Fibroblast of villous mesenchyme (primary cell): Measurements from ENCODE around the gene USP28. TPM values are rescaled to one million over a fixed set of nuclear protein-coding genes. Genes with fewer than 3 reads are reported as not detected.

ENCODE experiments used
- DNase-seq: peaks from one replicate; pipeline ENCODE4 v3.0.0-alpha.2; 2010; ENCODE audit warnings: low read depth
- H3K4me3 ChIP-seq: 2 replicates; pipeline ENCODE4 v1.5.1; 2011; ENCODE audit warnings: low read depth, mild to moderate bottlenecking, low read length
- CTCF ChIP-seq: IDR thresholded peaks from 2 replicates; pipeline ENCODE4 v1.5.1; 2012; ENCODE audit warnings: low read depth, mild to moderate bottlenecking, low read length; ENCODE audit not compliant: insufficient read depth
- total RNA-seq: library from RNA; depleted of rRNA; stranded (reverse); fragments of >200 nt; gene quantifications from 2 replicates; pipeline ENCODE4 v1.2.3, GENCODE V29; 2012

The USP28 gene
- total RNA-seq, 1 donor: 37.1 TPM

DNA sequence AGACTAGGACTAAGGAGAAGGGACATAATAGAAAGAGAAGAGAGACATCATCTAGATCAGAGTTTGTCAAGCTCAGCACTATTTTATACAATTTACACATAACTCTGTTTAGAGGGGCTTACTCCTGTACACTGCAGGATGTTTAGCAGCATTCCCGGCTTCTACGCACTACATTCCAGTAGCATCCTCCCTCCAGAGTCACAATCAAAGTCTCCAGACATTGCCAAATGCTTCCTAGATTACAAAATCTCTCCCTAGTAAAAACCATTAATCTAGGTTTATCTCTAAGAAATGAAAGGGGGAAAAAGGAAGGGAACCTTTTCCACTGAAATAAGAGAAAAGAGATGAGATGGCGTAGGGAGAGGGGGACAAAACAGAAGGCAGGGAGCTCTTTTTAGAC, 4.0 kb downstream of the USP28 start:
- DNase-seq: peak; percentile 65
- H3K4me3 ChIP-seq: no peak overlapping the region
- TF ChIP-seq CTCF: no peak

GRCh38 chr11:113867843-113868503, 7.4 kb downstream of the USP28 start:
- no peak overlapping the region for H3K4me3 ChIP-seq
- no peak for DNase-seq
- no peak for TF ChIP-seq CTCF

- TF ChIP-seq CTCF: no peak
- no peak overlapping the region for H3K4me3 ChIP-seq
- no peak for DNase-seq
Observed at GRCh38 chr11:113865873-113866272, 9.5 kb downstream of the USP28 start.

- DNase-seq: no peak
- no peak overlapping the region for H3K4me3 ChIP-seq
- TF ChIP-seq CTCF: no peak
Observed at GRCh38 chr11:113864410-113864809, 11.0 kb downstream of the USP28 start.

DNA sequence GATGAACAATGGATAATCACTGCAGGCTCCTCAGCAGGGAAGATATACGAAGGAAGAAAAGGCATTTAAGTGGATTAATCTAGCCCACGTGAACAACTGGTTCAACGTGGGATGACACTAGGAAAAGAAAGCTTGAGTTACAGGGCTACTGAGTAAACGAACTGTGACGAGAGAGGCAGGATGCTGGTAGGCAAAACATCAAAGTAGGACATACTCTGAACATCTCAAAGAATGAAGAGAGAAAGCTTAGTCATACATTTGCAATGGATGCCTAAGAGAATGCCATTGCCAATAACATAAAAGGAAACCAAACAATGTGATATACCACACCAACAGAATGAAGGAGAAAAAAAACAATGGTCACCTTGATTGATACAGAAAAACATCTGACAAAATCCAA, 12.9 kb downstream of the USP28 start:
- no peak for TF ChIP-seq CTCF
- H3K4me3 ChIP-seq: no peak overlapping the region
- DNase-seq: peak; percentile 22

DNA sequence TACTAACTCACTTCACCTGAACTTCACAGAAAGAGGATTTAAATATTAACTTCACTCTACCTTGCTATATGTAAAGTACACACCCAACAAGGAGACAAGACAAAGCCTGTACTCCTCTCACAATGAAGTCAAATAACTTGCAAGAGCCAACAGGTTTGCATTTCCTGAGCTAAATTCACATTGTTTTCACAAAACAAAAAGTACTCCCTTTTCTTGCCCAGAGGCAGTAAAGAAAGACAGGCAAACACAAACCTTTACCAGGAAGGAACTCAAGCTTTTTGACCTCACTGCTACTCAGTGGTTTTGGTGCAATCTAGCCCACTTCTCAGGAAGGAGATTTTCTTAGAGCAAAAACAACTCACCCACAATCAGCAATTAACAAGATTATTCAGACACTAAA, 15.7 kb downstream of the USP28 start:
- no peak for TF ChIP-seq CTCF
- no peak for DNase-seq
- no peak overlapping the region for H3K4me3 ChIP-seq
